Natural killer cell treated with Interleukin-12 subunit alpha and Interleukin-12 subunit beta and Interleukin-15 and Interleukin-18, amount 100 ng/mL, for 72 hours (primary cell): Measurements from ENCODE around the gene IGFBP5. TPM values are rescaled to one million over a fixed set of nuclear protein-coding genes. Genes with fewer than 3 reads are reported as not detected.

Experiments used
- ATAC-seq, 2 donors: fragments of 150-1000 bp; cut with Tn5 transposase in 1 of 2; sonication (Bioruptor Pico), chemical (Tn5 transposase) in 1 of 2; 2 replicates each; pipeline ENCODE4 v1.10.0; 2021
- DNase-seq: peaks from one replicate; pipeline ENCODE4 v3.0.0; 2022; ENCODE audit warnings: low spot score
- H3K27ac Mint-ChIP-seq, 2 donors: 1 replicate in 1 of 2; 2 replicates in 1 of 2; pipeline ENCODE4 v1.8.0; 2022; ENCODE audit warnings: mixed read lengths in 2 of 2, mild to moderate bottlenecking in 1 of 2, moderate library complexity in 1 of 2
- H3K27me3 Mint-ChIP-seq, 2 donors: 1 replicate in 1 of 2; 2 replicates in 1 of 2; pipeline ENCODE4 v1.8.0; 2022; ENCODE audit warnings: mixed read lengths in 2 of 2
- H3K36me3 Mint-ChIP-seq: one replicate; pipeline ENCODE4 v1.8.0; 2022; ENCODE audit warnings: mixed read lengths
- H3K4me1 Mint-ChIP-seq, 2 donors: 1 replicate in 1 of 2; 2 replicates in 1 of 2; pipeline ENCODE4 v1.8.0; 2022; ENCODE audit warnings: low read depth in 2 of 2, mixed read lengths in 2 of 2, mild to moderate bottlenecking in 1 of 2
- H3K4me3 Mint-ChIP-seq: one replicate; pipeline ENCODE4 v1.8.0; 2022; ENCODE audit warnings: mixed read lengths
- H3K9me3 Mint-ChIP-seq: 2 replicates; pipeline ENCODE4 v1.8.0; 2022; ENCODE audit warnings: mixed read lengths
- total RNA-seq, 2 donors: library from RNA; stranded (reverse); gene quantifications; one replicate each; pipeline ENCODE4 v1.2.3, GENCODE V29; 2022

Gene IGFBP5
- total RNA-seq, 2 donors from 2014 or later, result 0.08 TPM; not detected in 1

DNA sequence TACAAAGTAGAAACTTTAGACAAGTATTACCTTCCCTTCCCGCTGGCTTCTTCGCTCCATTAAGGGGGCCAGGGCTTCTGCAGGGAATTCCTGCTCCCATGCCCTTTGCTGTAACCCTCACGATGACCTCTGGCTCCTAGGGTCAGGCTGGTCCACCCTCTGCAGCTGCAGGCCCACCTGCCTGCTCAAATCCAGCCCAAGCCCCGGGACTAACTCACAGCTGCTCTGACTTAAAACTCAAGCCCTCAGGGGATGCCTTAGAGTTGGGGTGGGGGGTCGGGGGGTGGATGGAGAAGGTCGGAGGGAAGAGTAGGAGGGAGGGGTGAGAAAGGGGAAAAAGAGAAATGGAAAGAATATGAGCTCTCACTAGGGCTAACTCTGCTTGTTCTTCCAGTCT, 4.9 kb downstream of the IGFBP5 start:
- H3K4me3 Mint-ChIP-seq, result no peak overlapping the region
- no peak overlapping the region for H3K27ac Mint-ChIP-seq
- no peaks in the 10 kb centered on the region for H3K9me3 Mint-ChIP-seq
- DNase-seq (no peak), ATAC-seq (no peak)
- peaks cover 24 to 27% of the 10 kb centered on the region in 2 donors for H3K4me1 Mint-ChIP-seq
- no peaks in the 10 kb centered on the region for H3K36me3 Mint-ChIP-seq
- peaks cover 41 to 68% of the 10 kb centered on the region in 2 donors for H3K27me3 Mint-ChIP-seq

DNA sequence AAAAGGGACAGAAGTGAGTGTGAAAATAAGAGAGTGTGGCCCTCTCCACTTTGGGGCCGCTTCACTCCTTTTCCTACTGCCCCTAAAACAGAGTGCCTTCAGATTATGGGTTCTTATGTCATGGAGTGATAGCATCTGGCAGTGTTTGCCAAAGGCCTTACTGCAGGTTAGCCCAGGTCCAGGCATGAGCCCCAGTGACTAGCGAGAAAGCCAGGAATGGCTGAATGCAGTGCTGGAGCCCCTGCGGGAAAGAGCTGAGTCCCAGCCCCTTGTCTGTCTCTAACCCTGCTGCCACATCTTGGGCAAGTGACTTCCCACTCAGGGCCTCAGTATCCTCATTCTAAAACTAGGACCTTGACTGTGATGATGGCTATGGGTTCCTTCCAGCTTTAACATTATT, 6.0 kb downstream of the IGFBP5 start:
- Mint-ChIP-seq H3K27ac (no peak overlapping the region), H3K27me3 (peaks cover 36 to 68% of the 10 kb centered on the region in 2 donors)

DNA sequence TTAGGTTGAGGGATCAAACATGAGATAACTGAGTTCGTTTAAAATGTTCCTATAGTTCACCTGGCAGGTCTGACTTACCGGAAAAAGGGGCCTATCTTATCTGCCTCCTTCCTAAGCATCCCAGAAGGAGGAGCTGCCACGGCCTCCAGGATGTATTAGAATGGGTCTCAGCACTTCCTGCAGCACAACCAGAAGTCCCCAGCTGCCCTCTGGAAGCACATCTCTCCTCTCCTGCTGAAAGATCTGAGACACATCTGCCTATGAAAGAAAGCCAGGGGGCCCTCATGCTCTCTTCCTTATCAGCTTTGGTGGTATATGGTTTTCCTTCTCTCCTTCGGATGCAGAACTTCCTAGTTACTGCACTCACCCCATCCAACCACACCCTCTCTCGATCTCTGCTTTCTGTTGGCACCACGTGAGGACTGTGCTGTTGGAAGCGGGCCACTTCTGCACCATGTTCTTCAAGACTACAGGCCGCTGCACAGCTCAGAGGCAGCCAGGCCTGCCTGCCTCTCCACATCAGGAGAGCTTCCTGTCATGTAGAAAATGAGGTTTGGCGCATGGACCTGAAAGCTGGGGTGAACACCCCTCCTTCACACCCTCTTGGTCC, 6.5 kb downstream of the IGFBP5 start:
- Mint-ChIP-seq H3K4me3 (no peak overlapping the region), H3K9me3 (no peaks in the 10 kb centered on the region), H3K27me3 (peaks cover 36 to 70% of the 10 kb centered on the region in 2 donors), H3K4me1 (peaks cover 20 to 21% of the 10 kb centered on the region in 2 donors), H3K36me3 (no peaks in the 10 kb centered on the region), H3K27ac (no peak overlapping the region)
- no peak for DNase-seq
- no peak for ATAC-seq

More for the DNA sequence above, 6.0 kb downstream of the IGFBP5 start:
- Mint-ChIP-seq H3K9me3 (no peaks in the 10 kb centered on the region), H3K36me3 (no peaks in the 10 kb centered on the region), H3K4me3 (no peak overlapping the region), H3K4me1 (peaks cover 24 to 25% of the 10 kb centered on the region in 2 donors)
- DNase-seq (no peak), ATAC-seq (no peak)

DNA sequence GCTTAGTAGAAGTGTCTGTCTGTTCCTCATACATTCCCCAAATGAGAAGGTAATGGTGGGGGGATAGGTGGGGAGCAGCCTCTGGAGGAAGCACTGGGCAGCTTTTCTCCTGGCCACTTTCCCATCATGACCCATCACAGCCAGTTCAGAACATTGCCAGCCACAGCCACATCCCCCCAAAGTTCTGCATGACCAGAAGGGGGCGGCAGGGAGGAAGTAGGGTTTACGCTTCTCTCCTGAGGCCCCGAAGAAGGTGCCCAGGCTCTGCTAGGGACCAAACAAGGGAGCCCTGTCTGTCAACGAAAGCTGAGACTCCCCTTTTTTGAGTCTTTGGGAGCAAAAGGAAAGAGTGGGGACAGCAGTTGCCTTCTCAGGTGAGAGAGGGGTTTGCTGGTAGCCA, 7.7 kb downstream of the IGFBP5 start:
- H3K27ac Mint-ChIP-seq, result no peak overlapping the region
- no peaks in the 10 kb centered on the region for H3K9me3 Mint-ChIP-seq
- ATAC-seq (no peak), DNase-seq (no peak)
- H3K4me3 Mint-ChIP-seq, result no peak overlapping the region
- peaks cover 12 to 15% of the 10 kb centered on the region in 2 donors for H3K4me1 Mint-ChIP-seq
- H3K27me3 Mint-ChIP-seq, result peaks cover 38 to 68% of the 10 kb centered on the region in 2 donors
- no peaks in the 10 kb centered on the region for H3K36me3 Mint-ChIP-seq

DNA sequence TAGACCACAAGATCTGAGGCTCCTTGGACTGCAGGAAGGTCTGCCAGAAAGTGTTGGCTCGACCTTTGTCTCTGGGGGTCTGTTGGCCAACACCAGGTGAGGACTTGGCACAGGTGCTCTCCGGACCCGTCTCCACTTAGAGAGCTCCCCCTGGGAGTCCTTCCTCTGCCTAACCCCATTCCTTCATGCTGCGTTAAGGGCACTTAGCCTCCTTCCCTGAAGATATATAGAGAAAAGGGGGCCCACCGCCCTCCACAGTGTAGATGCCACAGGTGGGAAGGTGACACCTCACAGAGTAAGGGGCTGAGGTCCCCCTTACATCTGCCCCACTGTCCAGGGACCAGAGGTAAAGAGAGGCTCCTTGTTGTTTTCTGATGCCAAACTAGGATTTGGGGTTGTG, 8.2 kb downstream of the IGFBP5 start:
- Mint-ChIP-seq H3K4me1 (peaks cover 9 to 12% of the 10 kb centered on the region in 2 donors), H3K36me3 (no peaks in the 10 kb centered on the region), H3K27me3 (peaks cover 41 to 66% of the 10 kb centered on the region in 2 donors)

DNA sequence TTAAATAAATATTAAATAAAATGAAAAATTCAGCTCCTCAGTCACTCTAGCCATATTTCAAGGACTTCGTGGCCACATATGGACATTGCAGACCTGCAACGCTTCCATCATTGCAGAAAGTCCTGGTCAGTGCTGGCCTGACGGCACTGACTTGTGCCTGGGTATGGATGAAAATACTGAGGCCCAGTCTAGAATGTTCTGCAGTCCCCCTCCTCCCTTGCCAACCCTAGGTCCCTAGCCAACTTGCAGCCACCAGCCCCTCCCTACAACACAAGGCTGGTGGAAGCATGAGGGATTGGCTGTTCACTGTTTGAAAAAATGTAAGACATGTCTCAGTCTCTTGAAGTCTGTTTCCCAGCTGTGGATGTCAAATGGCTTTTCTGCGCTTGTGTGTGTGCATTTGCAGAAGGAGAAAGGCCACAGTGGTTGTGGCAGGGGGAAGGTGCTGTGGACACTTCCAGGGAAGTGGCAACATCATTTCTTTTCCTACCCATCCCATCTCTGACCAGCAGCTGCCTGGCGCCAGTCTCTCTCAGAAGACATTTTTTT, 9.9 kb downstream of the IGFBP5 start:
- Mint-ChIP-seq H3K4me1 (peaks cover 0 to 3% of the 10 kb centered on the region in 2 donors), H3K9me3 (no peaks in the 10 kb centered on the region), H3K36me3 (no peaks in the 10 kb centered on the region), H3K4me3 (no peak overlapping the region), H3K27ac (no peak overlapping the region), H3K27me3 (peaks cover 39 to 57% of the 10 kb centered on the region in 2 donors)
- ATAC-seq (no peak), DNase-seq (no peak)

More for the DNA sequence above, 8.2 kb downstream of the IGFBP5 start:
- H3K9me3 Mint-ChIP-seq, result no peaks in the 10 kb centered on the region
- H3K27ac Mint-ChIP-seq, result no peak overlapping the region
- DNase-seq (no peak), ATAC-seq (no peak)
- H3K4me3 Mint-ChIP-seq, result no peak overlapping the region

DNA sequence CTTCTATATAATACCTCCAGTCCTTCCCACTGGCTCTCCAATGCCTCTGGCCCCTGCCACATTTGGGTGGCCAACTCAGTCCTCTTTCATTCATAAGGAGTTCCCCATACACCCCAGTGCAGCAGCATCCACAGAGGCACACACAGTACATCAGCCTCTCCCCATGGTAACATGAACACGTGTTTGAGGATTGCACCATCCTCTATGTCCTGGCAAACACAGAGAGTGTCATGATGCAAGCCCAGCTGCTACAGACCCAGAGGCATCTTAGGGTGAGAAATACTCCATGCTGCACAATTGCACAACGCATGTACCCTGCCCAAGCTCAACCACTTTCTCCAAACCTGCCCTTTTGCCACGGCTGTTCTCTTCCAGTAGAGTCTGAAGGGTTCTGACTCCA, 11.5 kb downstream of the IGFBP5 start:
- no peaks in the 10 kb centered on the region for H3K36me3 Mint-ChIP-seq
- peaks cover 27 to 41% of the 10 kb centered on the region in 2 donors for H3K27me3 Mint-ChIP-seq
- H3K27ac Mint-ChIP-seq, result no peak overlapping the region
- DNase-seq (no peak), ATAC-seq (peak; percentile 45 to 65)
- H3K4me3 Mint-ChIP-seq, result no peak overlapping the region
- peaks cover 0 to 3% of the 10 kb centered on the region in 2 donors for H3K4me1 Mint-ChIP-seq
- H3K9me3 Mint-ChIP-seq, result no peaks in the 10 kb centered on the region

DNA sequence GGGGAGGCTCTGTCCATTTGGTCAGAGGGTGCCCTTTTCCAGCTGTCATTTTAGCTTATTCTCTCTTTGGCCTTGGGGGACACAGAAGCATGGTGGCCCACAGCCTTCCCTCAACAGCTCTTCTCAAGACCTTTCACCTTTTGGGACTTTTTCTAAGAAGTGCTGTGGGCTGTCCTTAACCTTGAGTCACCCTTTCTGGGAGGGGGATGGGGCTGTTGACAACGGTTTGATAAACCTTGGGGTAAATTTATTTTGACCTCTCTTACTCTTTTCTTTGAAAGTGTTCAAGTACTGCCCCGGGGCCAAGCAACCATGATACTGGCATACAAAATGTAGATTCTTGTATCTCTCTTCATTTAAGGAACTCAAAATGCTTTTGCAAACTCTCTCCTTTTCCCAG, 13.7 kb downstream of the IGFBP5 start:
- Mint-ChIP-seq H3K27me3 (peaks cover 24 to 34% of the 10 kb centered on the region in 2 donors), H3K9me3 (no peaks in the 10 kb centered on the region), H3K4me3 (no peak overlapping the region), H3K27ac (peak overlapping the region in 1 of 2 donors; percentile 12), H3K36me3 (no peaks in the 10 kb centered on the region), H3K4me1 (peaks cover 0 to 3% of the 10 kb centered on the region in 2 donors)
- DNase-seq, result no peak
- no peak for ATAC-seq

DNA sequence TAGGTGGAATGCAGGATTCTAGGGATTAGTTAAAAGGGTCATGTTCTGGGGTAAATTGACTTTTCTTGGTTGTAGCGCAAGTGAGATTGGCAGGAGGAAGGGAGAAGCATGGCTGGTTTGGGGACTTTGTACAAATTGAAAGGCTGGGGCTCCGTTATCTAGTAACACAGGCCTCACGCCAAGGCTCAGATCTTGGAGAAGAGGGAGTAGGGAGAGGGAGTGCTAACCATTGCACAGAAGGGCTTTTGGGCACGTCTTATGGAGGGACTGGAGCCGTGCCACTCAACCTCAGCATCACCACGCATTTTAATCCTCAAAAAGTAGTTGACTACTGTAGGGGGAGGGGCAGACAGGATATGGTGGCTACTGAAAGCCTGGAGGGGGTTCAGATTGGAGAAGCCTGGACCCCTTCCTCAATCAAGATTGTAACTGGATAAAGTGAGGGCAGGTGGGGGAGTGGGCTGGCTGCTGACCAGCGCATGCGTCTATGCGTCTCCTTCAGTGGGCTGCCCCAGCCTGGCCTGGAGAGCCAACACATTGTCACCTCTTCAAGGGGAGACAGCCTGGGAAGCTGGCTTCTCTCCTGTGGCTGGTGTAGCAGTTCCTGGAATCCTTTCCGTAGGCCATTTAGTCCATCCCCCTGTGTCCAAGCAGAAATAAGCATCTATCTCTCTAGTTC, 14.3 kb downstream of the IGFBP5 start:
- DNase-seq (no peak), ATAC-seq (no peak)
- H3K4me1 Mint-ChIP-seq, result peaks cover 0 to 3% of the 10 kb centered on the region in 2 donors
- H3K4me3 Mint-ChIP-seq, result no peak overlapping the region
- H3K27me3 Mint-ChIP-seq, result peaks cover 28 to 39% of the 10 kb centered on the region in 2 donors
- H3K36me3 Mint-ChIP-seq, result no peaks in the 10 kb centered on the region
- H3K27ac Mint-ChIP-seq, result no peak overlapping the region
- no peaks in the 10 kb centered on the region for H3K9me3 Mint-ChIP-seq

DNA sequence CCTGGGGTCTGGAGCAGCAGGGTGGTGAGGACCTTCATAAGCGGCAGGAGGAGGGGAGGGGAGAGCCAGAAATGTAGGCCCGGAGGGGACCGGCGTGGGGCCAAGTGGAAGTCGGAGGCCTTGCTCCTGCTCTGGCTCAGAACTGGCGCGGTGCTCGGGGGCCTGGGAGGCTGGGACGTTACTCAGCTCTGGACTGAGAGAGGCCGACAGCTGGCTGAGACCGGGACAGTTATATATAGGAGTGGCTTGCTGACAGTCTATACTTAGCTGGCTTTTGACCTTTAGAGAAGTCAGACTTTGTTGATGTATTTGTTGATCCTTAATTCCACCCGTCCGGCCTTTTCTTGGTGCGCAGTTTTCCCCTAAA, 15.7 kb downstream of the IGFBP5 start:
- Mint-ChIP-seq H3K4me3 (no peak overlapping the region), H3K27me3 (peaks cover 34 to 35% of the 10 kb centered on the region in 2 donors), H3K36me3 (no peaks in the 10 kb centered on the region), H3K27ac (no peak overlapping the region), H3K9me3 (no peaks in the 10 kb centered on the region), H3K4me1 (peaks cover 0 to 3% of the 10 kb centered on the region in 2 donors)
- ATAC-seq (no peak), DNase-seq (no peak)

DNA sequence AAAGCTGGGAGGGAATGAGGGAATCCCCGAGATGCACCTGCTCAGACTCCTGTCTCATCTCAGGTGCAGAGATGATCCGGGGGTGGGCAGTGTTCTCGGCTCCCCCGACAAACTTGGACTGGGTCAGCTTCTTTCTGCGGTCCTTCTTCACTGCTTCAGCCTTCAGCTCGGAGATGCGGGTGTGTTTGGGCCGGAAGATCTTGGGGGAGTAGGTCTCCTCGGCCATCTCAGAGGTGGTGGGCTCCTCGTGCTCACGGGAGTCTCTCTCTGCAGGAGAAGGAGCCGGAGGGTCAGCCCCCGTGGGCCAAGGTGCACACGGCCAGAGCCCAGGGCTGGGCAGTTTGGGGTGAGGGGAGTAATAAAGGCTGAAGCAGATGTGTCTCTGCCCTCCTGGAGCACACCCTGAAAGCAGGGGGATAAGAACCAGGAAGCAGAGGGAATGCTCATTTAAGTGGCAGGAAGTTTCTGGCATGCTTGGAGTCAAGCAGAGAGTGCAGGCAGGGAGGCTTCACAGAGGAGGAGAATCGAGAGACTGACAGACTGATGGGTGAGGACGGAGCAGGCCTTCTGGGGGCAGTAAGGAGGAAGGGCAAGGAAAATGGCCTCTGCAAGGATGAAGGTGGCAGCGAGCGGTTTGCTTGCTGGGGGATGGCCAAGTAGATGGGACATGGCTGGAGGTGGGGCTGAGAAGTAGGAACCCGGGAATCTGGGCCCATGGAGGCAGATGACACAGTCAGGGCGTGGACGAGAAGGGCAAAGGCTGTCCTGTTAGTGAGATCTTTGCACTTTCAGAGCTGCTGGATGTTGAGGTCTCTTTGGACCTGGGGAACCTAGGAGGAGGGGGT, 16.3 kb downstream of the IGFBP5 start:
- H3K27me3 Mint-ChIP-seq, result peaks cover 29 to 34% of the 10 kb centered on the region in 2 donors
- no peaks in the 10 kb centered on the region for H3K9me3 Mint-ChIP-seq
- H3K4me3 Mint-ChIP-seq, result no peak overlapping the region
- DNase-seq (no peak), ATAC-seq (no peak)
- peaks cover 0 to 3% of the 10 kb centered on the region in 2 donors for H3K4me1 Mint-ChIP-seq
- H3K27ac Mint-ChIP-seq, result no peak overlapping the region
- H3K36me3 Mint-ChIP-seq, result no peaks in the 10 kb centered on the region

DNA sequence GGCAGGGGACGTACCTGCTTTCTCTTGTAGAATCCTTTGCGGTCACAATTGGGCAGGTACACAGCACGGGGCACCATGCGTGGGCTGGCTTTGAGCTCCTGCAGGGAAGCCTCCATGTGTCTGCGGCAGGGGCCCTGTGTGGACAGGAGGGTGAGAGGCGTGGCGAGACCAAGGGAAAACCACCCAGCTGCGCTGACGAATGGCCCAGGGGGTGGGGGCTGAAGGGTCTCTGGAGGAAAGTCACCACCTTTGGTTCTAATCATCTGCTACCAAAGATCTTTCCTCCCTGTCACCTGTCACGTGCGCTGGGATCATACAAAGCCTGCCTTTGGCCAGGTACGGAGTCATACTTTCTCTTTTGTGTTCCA, 17.3 kb downstream of the IGFBP5 start:
- Mint-ChIP-seq H3K27ac (no peak overlapping the region), H3K27me3 (peaks cover 20 to 25% of the 10 kb centered on the region in 2 donors), H3K9me3 (no peaks in the 10 kb centered on the region), H3K4me3 (no peak overlapping the region), H3K36me3 (no peaks in the 10 kb centered on the region), H3K4me1 (peaks cover 0 to 3% of the 10 kb centered on the region in 2 donors)
- ATAC-seq, result peak in 1 of 2 donors; percentile 2
- DNase-seq, result no peak

DNA sequence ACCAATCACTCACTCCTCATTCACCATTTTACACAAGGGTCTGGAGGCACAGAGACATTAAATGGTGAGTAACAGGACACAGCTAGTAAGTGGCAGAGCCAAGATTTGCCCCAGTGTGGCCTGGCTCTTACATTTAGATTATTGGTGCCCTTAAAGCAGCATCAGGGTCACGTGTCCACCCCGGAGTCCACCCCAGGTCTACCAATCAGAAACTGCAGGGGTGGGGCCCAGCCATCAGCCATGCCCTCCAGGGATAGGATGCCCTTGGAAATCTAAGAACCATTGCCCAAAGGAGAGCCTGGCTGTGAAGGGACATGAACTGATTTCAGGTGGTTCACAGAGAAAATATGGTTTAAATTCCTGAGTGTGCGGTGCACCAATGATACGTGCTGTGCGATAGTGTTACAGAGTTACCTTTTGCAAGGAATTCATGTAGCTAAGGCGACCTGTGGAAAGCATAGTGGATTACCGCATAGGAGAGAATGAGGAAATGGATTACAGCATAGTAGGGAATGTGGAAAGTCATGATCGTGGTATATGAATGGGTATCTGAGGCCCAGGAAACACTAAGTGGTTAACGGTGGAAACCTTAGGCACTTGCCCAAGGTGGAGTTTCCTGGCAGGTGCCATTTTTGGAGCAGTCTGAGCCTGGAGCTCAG, 17.8 kb downstream of the IGFBP5 start:
- ATAC-seq (no peak), DNase-seq (no peak)
- Mint-ChIP-seq H3K4me3 (no peak overlapping the region), H3K4me1 (peaks cover 0 to 3% of the 10 kb centered on the region in 2 donors), H3K27me3 (peaks cover 20 to 25% of the 10 kb centered on the region in 2 donors), H3K36me3 (no peaks in the 10 kb centered on the region), H3K27ac (no peak overlapping the region), H3K9me3 (no peaks in the 10 kb centered on the region)
